Lower lobe of right lung (tissue), 2 donors: ENCODE results near the gene ZNF414. TPM values are rescaled to one million over a fixed set of nuclear protein-coding genes. Genes with fewer than 3 reads are reported as not detected.
A peak's percentile ranks its signal among the peaks of the same experiment; 100 is the strongest.

Experiments
- ATAC-seq, 2 donors: fragments of 200-7000 bp; cut with Tn5 transposase; one replicate each; pipeline ENCODE4 v1.9.1; 2020 to 2022; ENCODE audit warnings: mild to moderate bottlenecking in 2 of 2, moderate library complexity in 2 of 2
- DNase-seq: peaks from one replicate; pipeline ENCODE4 v3.0.0-alpha.2; 2020
- H3K27ac ChIP-seq: fragments of 200-600 bp; one replicate; pipeline ENCODE4 v1.8.0; 2022
- H3K27me3 ChIP-seq: fragments of 200-600 bp; one replicate; pipeline ENCODE4 v1.8.0; 2022; ENCODE audit warnings: low read depth
- H3K36me3 ChIP-seq: fragments of 200-600 bp; one replicate; pipeline ENCODE4 v1.8.0; 2022; ENCODE audit warnings: mild to moderate bottlenecking
- H3K4me1 ChIP-seq: fragments of 200-600 bp; one replicate; pipeline ENCODE4 v1.8.0; 2022
- H3K4me3 ChIP-seq: fragments of 200-600 bp; one replicate; pipeline ENCODE4 v1.8.0; 2022; ENCODE audit warnings: mild to moderate bottlenecking
- H3K9me3 ChIP-seq: fragments of 200-600 bp; one replicate; pipeline ENCODE4 v1.8.0; 2022
- CTCF ChIP-seq: fragments of 200-600 bp; IDR thresholded peaks from one replicate; pipeline ENCODE4 v1.8.0; 2022; ENCODE audit warnings: antibody characterized with exemption, mild to moderate bottlenecking
- intact Hi-C: fragments of 100-400 bp; cut with DNase I; formaldehyde crosslinking; loops from one replicate; pipeline ENCODE4 v1.11.0; 2022
- total RNA-seq: library from RNA; stranded (reverse); fragmentation: NEBNext Ultra II Directional; extraction: Animal tissue kit (Norgen Biotek cat#: 25700); gene quantifications from one replicate; pipeline ENCODE4 v1.2.1, GENCODE V29; 2021
- donor health status: DM: no; HTN: yes; CAD: no; lungs with severe emphysema.

Gene ZNF414
- total RNA-seq, 1 donor from 2014 or later, result 21.6 TPM

- H3K27ac ChIP-seq, result peak overlapping the region; percentile 53
These were observed 32.8 kb downstream of the ZNF414 start for GRCh38 chr19:8481201-8481600.

GRCh38 chr19:8478598-8478997, 35.4 kb downstream of the ZNF414 start:
- H3K36me3 ChIP-seq, result peaks cover 93% of the 10 kb centered on the region
- H3K27ac ChIP-seq, result no peak overlapping the region
- peaks cover 40% of the 10 kb centered on the region for H3K4me1 ChIP-seq
- H3K27me3 ChIP-seq, result no peaks in the 10 kb centered on the region
- no peak overlapping the region for H3K4me3 ChIP-seq
- DNase-seq (no peak), ATAC-seq (no peak)
- no peak for TF ChIP-seq CTCF
- no peaks in the 10 kb centered on the region for H3K9me3 ChIP-seq
- intact Hi-C loops, result no loop called here

More at GRCh38 chr19:8481201-8481600, 32.8 kb downstream of the ZNF414 start:
- H3K4me3 ChIP-seq, result no peak overlapping the region
- TF ChIP-seq CTCF, result no peak
- peaks cover 93% of the 10 kb centered on the region for H3K36me3 ChIP-seq
- peak in 1 of 2 donors; percentile 3 for ATAC-seq
- no peak for DNase-seq
- H3K27me3 ChIP-seq, result no peaks in the 10 kb centered on the region
- H3K9me3 ChIP-seq, result no peaks in the 10 kb centered on the region
- H3K4me1 ChIP-seq, result peaks cover 42% of the 10 kb centered on the region
- intact Hi-C loops, result no loop called here

- DNase-seq, result no peak
- H3K27ac ChIP-seq, result no peak overlapping the region
- no peak for TF ChIP-seq CTCF
- H3K4me3 ChIP-seq, result no peak overlapping the region
- peaks cover 45% of the 10 kb centered on the region for H3K4me1 ChIP-seq
- H3K27me3 ChIP-seq, result no peaks in the 10 kb centered on the region
- H3K36me3 ChIP-seq, result peaks cover 93% of the 10 kb centered on the region
- intact Hi-C loops, result no loop called here
- no peaks in the 10 kb centered on the region for H3K9me3 ChIP-seq
- ATAC-seq, result no peak
These were observed 36.1 kb downstream of the ZNF414 start for GRCh38 chr19:8477889-8478288.

GRCh38 chr19:8476524-8476923, 37.4 kb downstream of the ZNF414 start:
- Histone ChIP-seq H3K36me3 (peaks cover 94% of the 10 kb centered on the region), H3K9me3 (no peaks in the 10 kb centered on the region), H3K4me1 (peaks cover 48% of the 10 kb centered on the region), H3K27me3 (no peaks in the 10 kb centered on the region), H3K27ac (no peak overlapping the region), H3K4me3 (no peak overlapping the region)
- DNase-seq (no peak), ATAC-seq (no peak)
- intact Hi-C loops, result no loop called here
- no peak for TF ChIP-seq CTCF

- Histone ChIP-seq H3K9me3 (no peaks in the 10 kb centered on the region), H3K36me3 (peaks cover 94% of the 10 kb centered on the region), H3K27ac (no peak overlapping the region), H3K4me1 (peaks cover 33% of the 10 kb centered on the region), H3K4me3 (no peak overlapping the region), H3K27me3 (no peaks in the 10 kb centered on the region)
- DNase-seq (no peak), ATAC-seq (no peak)
- no peak for TF ChIP-seq CTCF
- intact Hi-C loops, result no loop called here
These were observed 39.0 kb downstream of the ZNF414 start for GRCh38 chr19:8475005-8475404.
